ENCODE data around the gene CACUL1. TPM values are rescaled to one million over a fixed set of nuclear protein-coding genes. Genes with fewer than 3 reads are reported as not detected.
"Not testable (repeated sequence)": the region's sequence is repeated elsewhere in the genome, so short reads cannot be mapped to it uniquely, and the experiment has no call there.

CACUL1 gene
- polyA plus RNA-seq, 1 donor: 43.7 TPM

- no peak for DNase-seq
Observed at GRCh38 chr10:118769898-118770600, 15.3 kb upstream of the CACUL1 start.

- no peak for DNase-seq
Observed at GRCh38 chr10:118768041-118768919, 13.5 kb upstream of the CACUL1 start.

GRCh38 chr10:118767297-118768040 lies 12.7 kb upstream of the CACUL1 start:
- no peak for DNase-seq

GRCh38 chr10:118764195-118764594 lies 9.4 kb upstream of the CACUL1 start:
- DNase-seq: no peak

GRCh38 chr10:118763202-118763988 lies 8.6 kb upstream of the CACUL1 start:
- DNase-seq: peak; percentile 84

GRCh38 chr10:118760265-118760664 lies 5.5 kb upstream of the CACUL1 start:
- no peak for DNase-seq

- no peak for DNase-seq
Observed at GRCh38 chr10:118758449-118758848, 3.7 kb upstream of the CACUL1 start.

- DNase-seq: peak; percentile 77
Observed at GRCh38 chr10:118754229-118754555, 578 bp downstream of the CACUL1 start.

- no peak for DNase-seq
Observed at GRCh38 chr10:118753331-118754228, 1.2 kb downstream of the CACUL1 start.

- no peak for DNase-seq
Observed at GRCh38 chr10:118752409-118752808, 2.4 kb downstream of the CACUL1 start.

GRCh38 chr10:118751265-118751664 lies 3.5 kb downstream of the CACUL1 start:
- DNase-seq: no peak

GRCh38 chr10:118748041-118748440 lies 6.7 kb downstream of the CACUL1 start:
- DNase-seq: no peak

- DNase-seq: no peak
Observed at GRCh38 chr10:118746246-118746645, 8.5 kb downstream of the CACUL1 start.

- DNase-seq: no peak
Observed at GRCh38 chr10:118745056-118745455, 9.7 kb downstream of the CACUL1 start.

GRCh38 chr10:118744346-118744918 lies 10.3 kb downstream of the CACUL1 start:
- DNase-seq: not testable (repeated sequence)

- no peak for DNase-seq
Observed at GRCh38 chr10:118742782-118743181, 12.0 kb downstream of the CACUL1 start.

- DNase-seq: no peak
Observed at GRCh38 chr10:118742032-118742431, 12.7 kb downstream of the CACUL1 start.

- DNase-seq: no peak
Observed at GRCh38 chr10:118738406-118738805, 16.4 kb downstream of the CACUL1 start.

- DNase-seq: no peak
Observed at GRCh38 chr10:118737603-118738302, 17.0 kb downstream of the CACUL1 start.

GRCh38 chr10:118735294-118735693 lies 19.5 kb downstream of the CACUL1 start:
- no peak for DNase-seq
